ENCODE data around the gene CENPB.

DNA sequence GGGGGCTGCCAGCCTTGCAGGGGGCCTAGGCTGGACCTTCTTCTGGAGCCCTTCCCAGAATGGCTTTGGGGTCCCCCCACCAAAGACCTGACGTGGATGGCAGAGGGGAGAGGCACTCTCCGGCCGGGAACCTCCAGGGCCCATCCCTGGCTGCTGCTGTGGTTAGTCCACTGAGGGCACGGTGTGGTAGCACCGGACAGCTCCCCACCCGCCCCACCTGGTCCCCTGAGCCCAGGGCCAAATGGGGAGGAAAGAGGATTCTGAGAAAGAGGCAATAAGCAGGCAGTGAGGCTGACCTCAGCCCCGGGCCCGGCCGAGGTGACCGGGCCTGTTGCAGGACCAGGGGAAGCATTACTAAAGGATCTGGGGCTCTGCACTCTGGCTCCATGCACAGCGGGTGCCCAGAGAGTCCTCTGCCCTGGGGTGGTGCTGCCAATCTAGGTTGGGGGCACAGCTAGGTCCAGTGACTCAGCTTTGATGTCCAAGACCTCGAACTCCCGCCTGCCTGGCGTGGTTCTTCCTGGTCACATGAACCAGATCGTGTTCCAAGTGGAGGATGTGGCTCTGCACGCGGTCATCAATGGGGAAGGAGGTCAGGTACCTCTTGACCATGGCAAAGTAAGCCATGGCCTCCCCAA is 2.2 kb downstream of the CENPB start:
- no peak for TF ChIP-seq POLR2A (IDR thresholded peaks at IDR 0.05)
- TF ChIP-seq, protein P1, sequence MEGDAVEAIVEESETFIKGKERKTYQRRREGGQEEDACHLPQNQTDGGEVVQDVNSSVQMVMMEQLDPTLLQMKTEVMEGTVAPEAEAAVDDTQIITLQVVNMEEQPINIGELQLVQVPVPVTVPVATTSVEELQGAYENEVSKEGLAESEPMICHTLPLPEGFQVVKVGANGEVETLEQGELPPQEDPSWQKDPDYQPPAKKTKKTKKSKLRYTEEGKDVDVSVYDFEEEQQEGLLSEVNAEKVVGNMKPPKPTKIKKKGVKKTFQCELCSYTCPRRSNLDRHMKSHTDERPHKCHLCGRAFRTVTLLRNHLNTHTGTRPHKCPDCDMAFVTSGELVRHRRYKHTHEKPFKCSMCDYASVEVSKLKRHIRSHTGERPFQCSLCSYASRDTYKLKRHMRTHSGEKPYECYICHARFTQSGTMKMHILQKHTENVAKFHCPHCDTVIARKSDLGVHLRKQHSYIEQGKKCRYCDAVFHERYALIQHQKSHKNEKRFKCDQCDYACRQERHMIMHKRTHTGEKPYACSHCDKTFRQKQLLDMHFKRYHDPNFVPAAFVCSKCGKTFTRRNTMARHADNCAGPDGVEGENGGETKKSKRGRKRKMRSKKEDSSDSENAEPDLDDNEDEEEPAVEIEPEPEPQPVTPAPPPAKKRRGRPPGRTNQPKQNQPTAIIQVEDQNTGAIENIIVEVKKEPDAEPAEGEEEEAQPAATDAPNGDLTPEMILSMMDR (IDR thresholded peaks at IDR 0.05) = no peak
